ENCODE results near the gene CDKAL1. TPM values are rescaled to one million over a fixed set of nuclear protein-coding genes. Genes with fewer than 3 reads are reported as not detected.

Gene CDKAL1
- total RNA-seq, 2 donors from 2014 or later = 12.1 to 19.0 TPM

DNA sequence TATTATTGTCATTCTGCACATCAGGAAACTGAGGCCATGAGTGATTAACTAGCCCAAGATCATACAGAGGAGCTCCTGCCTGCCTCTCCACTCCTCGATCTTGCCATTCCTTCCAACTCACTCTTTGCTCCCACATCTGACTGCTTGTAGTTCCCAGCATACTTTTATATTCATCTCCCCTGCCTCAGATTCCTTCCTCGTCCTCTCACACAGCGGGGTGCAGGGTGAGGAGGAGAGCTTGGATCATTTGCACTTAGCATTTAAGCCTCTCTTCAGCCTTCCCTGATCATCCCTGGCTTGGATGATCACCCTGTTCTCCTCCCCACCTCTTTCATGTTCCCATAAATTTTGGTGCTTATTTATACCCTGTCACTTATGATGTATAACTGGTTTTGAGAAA lies 544.2 kb downstream of the CDKAL1 start:
- intact Hi-C loops (cut with DNase I) = no loop called here
- Histone ChIP-seq H3K4me1 (replicated peaks) (no peaks in the 10 kb centered on the region), H3K36me3 (no peaks in the 10 kb centered on the region), H3K27ac (no peak overlapping the region), H3K4me3 (no peak overlapping the region), H3K9me3 (no peaks in the 10 kb centered on the region), H3K27me3 (replicated peaks; ENCODE audit: insufficient read depth) (no peaks in the 10 kb centered on the region)
- TF ChIP-seq POLR2A (IDR thresholded peaks at IDR 0.05) (no peak), POLR2AphosphoS5 (IDR thresholded peaks at IDR 0.05) (no peak)
- TF ChIP-seq, protein P1, sequence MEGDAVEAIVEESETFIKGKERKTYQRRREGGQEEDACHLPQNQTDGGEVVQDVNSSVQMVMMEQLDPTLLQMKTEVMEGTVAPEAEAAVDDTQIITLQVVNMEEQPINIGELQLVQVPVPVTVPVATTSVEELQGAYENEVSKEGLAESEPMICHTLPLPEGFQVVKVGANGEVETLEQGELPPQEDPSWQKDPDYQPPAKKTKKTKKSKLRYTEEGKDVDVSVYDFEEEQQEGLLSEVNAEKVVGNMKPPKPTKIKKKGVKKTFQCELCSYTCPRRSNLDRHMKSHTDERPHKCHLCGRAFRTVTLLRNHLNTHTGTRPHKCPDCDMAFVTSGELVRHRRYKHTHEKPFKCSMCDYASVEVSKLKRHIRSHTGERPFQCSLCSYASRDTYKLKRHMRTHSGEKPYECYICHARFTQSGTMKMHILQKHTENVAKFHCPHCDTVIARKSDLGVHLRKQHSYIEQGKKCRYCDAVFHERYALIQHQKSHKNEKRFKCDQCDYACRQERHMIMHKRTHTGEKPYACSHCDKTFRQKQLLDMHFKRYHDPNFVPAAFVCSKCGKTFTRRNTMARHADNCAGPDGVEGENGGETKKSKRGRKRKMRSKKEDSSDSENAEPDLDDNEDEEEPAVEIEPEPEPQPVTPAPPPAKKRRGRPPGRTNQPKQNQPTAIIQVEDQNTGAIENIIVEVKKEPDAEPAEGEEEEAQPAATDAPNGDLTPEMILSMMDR (IDR thresholded peaks at IDR 0.05) = no peak
- 87% methylated on average over 3 of the region's 3 CpGs for WGBS
- no peak for DNase-seq (ENCODE audit: low spot score)

GRCh38 chr6:21079468-21080048 lies 545.3 kb downstream of the CDKAL1 start:
- TF ChIP-seq, protein P1 (IDR thresholded peaks at IDR 0.05) = no peak
- TF ChIP-seq POLR2A (IDR thresholded peaks at IDR 0.05) (no peak), POLR2AphosphoS5 (IDR thresholded peaks at IDR 0.05) (no peak)
- Histone ChIP-seq H3K36me3 (no peaks in the 10 kb centered on the region), H3K4me1 (replicated peaks) (no peaks in the 10 kb centered on the region), H3K4me3 (no peak overlapping the region), H3K27ac (no peak overlapping the region), H3K9me3 (no peaks in the 10 kb centered on the region), H3K27me3 (replicated peaks; ENCODE audit: insufficient read depth) (no peaks in the 10 kb centered on the region)
- intact Hi-C loops (cut with DNase I) = no loop called here
- 54% methylated on average over 2 of the region's 2 CpGs for WGBS
- DNase-seq (ENCODE audit: low spot score) = no peak

DNA sequence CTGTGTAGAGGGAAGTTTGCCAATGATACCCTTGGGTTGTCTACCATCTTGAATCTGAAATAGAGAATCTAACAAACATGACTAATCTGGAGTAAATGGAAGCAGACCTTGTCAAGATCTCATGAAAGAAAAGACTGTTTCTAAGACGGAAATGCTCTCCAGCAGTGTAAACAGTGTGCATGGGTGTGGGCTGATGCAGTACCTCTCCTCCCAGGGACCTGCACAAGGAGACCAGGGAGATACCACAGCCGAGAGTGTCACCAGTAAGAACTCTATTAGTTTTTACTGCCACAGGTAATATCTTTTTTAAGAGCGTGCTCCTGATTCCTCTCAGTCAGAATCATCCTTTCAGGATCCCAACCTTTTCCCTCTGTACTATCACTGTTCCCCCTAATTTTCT lies 546.0 kb downstream of the CDKAL1 start:
- no peaks in the 10 kb centered on the region for H3K4me1 ChIP-seq (replicated peaks)
- DNase-seq (ENCODE audit: low spot score) = no peak
- no peaks in the 10 kb centered on the region for H3K27me3 ChIP-seq (replicated peaks; ENCODE audit: insufficient read depth)
- TF ChIP-seq POLR2A (IDR thresholded peaks at IDR 0.05) (no peak), POLR2AphosphoS5 (IDR thresholded peaks at IDR 0.05) (no peak)
- TF ChIP-seq, protein P1 (IDR thresholded peaks at IDR 0.05) = no peak
- 91% methylated on average over 3 of the region's 3 CpGs for WGBS
- no peaks in the 10 kb centered on the region for H3K9me3 ChIP-seq
- no peak overlapping the region for H3K27ac ChIP-seq
- intact Hi-C loops (cut with DNase I) = no loop called here
- no peaks in the 10 kb centered on the region for H3K36me3 ChIP-seq
- no peak overlapping the region for H3K4me3 ChIP-seq

- TF ChIP-seq POLR2AphosphoS5 (IDR thresholded peaks at IDR 0.05) (no peak), POLR2A (IDR thresholded peaks at IDR 0.05) (no peak)
- TF ChIP-seq, protein P1 (IDR thresholded peaks at IDR 0.05) = no peak
- no peaks in the 10 kb centered on the region for H3K27me3 ChIP-seq (replicated peaks; ENCODE audit: insufficient read depth)
- H3K27ac ChIP-seq = no peak overlapping the region
- H3K4me1 ChIP-seq (replicated peaks) = no peaks in the 10 kb centered on the region
- H3K4me3 ChIP-seq = no peak overlapping the region
- no peaks in the 10 kb centered on the region for H3K9me3 ChIP-seq
- H3K36me3 ChIP-seq = no peaks in the 10 kb centered on the region
- intact Hi-C loops (cut with DNase I) = no loop called here
- DNase-seq (ENCODE audit: low spot score) = no peak
These were observed 547.8 kb downstream of the CDKAL1 start for GRCh38 chr6:21082091-21082490.

DNA sequence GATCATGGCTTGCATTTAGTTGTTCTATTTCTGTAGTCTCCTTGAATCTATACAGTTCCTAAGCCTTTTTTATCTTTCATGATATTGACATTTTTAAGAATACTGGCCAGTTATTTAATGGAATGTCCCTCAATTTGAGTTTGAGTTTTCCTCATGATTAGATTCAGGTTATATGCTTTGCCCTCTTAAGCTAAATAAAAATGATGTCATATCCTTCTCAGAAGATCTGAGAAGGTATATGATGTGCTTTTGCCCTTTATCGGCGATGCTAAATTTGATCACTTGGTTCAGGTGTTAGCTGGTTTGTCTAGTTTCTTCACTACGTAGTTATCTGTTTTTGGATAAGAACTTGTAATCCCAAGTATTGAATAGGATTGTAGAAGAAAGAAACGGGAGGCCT lies 549.5 kb downstream of the CDKAL1 start:
- intact Hi-C loops (cut with DNase I) = no loop called here
- H3K9me3 ChIP-seq = no peaks in the 10 kb centered on the region
- no peak overlapping the region for H3K27ac ChIP-seq
- DNase-seq (ENCODE audit: low spot score) = no peak
- 83% methylated on average over 4 of the region's 4 CpGs for whole genome bisulfite sequencing
- H3K27me3 ChIP-seq (replicated peaks; ENCODE audit: insufficient read depth) = no peaks in the 10 kb centered on the region
- no peaks in the 10 kb centered on the region for H3K4me1 ChIP-seq (replicated peaks)
- TF ChIP-seq, protein P1 (IDR thresholded peaks at IDR 0.05) = no peak
- TF ChIP-seq POLR2AphosphoS5 (IDR thresholded peaks at IDR 0.05) (no peak), POLR2A (IDR thresholded peaks at IDR 0.05) (no peak)
- no peak overlapping the region for H3K4me3 ChIP-seq
- no peaks in the 10 kb centered on the region for H3K36me3 ChIP-seq

All from prostate gland (tissue), 2 donors.